H1 (cell line): ENCODE measurements around the gene NODAL. TPM values are rescaled to one million over a fixed set of nuclear protein-coding genes. Genes with fewer than 3 reads are reported as not detected.

Experiments used
- CTCF ChIA-PET: fragments of 300-600 bp; sonication (Branson Sonifier 250); formaldehyde crosslinking; loops from one replicate; lab custom pipeline; 2021; ENCODE audit not compliant: partially characterized antibody; lab: Charles Lee
- POLR2A ChIA-PET: fragments of 300-600 bp; sonication (Branson Sonifier 250); formaldehyde crosslinking; loops from one replicate; lab custom pipeline; 2021; ENCODE audit warnings: inconsistent platforms; ENCODE audit not compliant: partially characterized antibody; lab: Charles Lee
- DNase-seq, 2 experiments: peaks; one replicate each; pipeline versions ENCODE4 v3.0.0 to v3.0.0-alpha.2; 2010 to 2022; ENCODE audit warnings: low spot score in 2 of 2, low read depth in 1 of 2, mixed read lengths in 1 of 2
- FAIRE-seq: peaks from 2 replicates; lab custom pipeline; 2011; peaks lifted over from hg19 to GRCh38; lab: Jason Lieb, UNC
- H2AFZ ChIP-seq: 2 replicates; pipeline ENCODE4 v1.8.1; 2012; ENCODE audit warnings: low read length, inconsistent platforms
- H2AK5ac ChIP-seq: 2 replicates; pipeline ENCODE4 v1.6.1; 2013; ENCODE audit warnings: low read depth, low read length
- H2BK120ac ChIP-seq: replicated peaks from 2 replicates; pipeline ENCODE3; 2013; ENCODE audit warnings: low read depth, low read length, inconsistent platforms
- H2BK12ac ChIP-seq: 2 replicates; pipeline ENCODE4 v1.6.1; 2013; ENCODE audit warnings: low read depth, low read length
- H2BK15ac ChIP-seq: 2 replicates; pipeline ENCODE4 v1.6.1; 2013; ENCODE audit warnings: low read length
- H2BK20ac ChIP-seq: 2 replicates; pipeline ENCODE4 v1.6.1; 2013; ENCODE audit warnings: low read length
- H2BK5ac ChIP-seq: 2 replicates; pipeline ENCODE4 v1.6.1; 2013; ENCODE audit warnings: low read depth, low read length
- H3K14ac ChIP-seq: 2 replicates; pipeline ENCODE4 v1.6.1; 2013; ENCODE audit warnings: inconsistent platforms; ENCODE audit not compliant: insufficient read length
- H3K18ac ChIP-seq: 2 replicates; pipeline ENCODE4 v1.6.1; 2013; ENCODE audit warnings: low read length; ENCODE audit errors: extremely low read depth
- H3K23ac ChIP-seq: 2 replicates; pipeline ENCODE4 v1.6.1; 2013; ENCODE audit warnings: inconsistent platforms; ENCODE audit not compliant: insufficient read length
- H3K23me2 ChIP-seq: 2 replicates; pipeline ENCODE4 v1.6.1; 2013; ENCODE audit warnings: low read depth, low read length
- H3K27ac ChIP-seq: 2 replicates; pipeline ENCODE4 v1.6.1; 2011; ENCODE audit warnings: low read depth, low read length, inconsistent platforms
- H3K27me3 ChIP-seq, 4 experiments: replicated peaks in 1 of 4; 1 replicate in 1 of 4; 2 replicates in 3 of 4; pipeline versions ENCODE4 v1.6.1 to v1.8.1; 2011 to 2013; ENCODE audit warnings: low read length in 3 of 4, mild to moderate bottlenecking in 3 of 4, inconsistent platforms in 2 of 4, mixed read lengths in 2 of 4, moderate library complexity in 1 of 4; ENCODE audit not compliant: control insufficient read depth in 3 of 4, insufficient read depth in 3 of 4; ENCODE audit errors: extremely low read depth in 1 of 4
- H3K36me3 ChIP-seq, 4 experiments: 2 replicates each; pipeline versions ENCODE4 v1.6.1 to v1.8.1; 2011 to 2013; ENCODE audit warnings: mild to moderate bottlenecking in 4 of 4, low read length in 3 of 4, moderate library complexity in 2 of 4, control low read depth in 1 of 4, inconsistent platforms in 1 of 4; ENCODE audit not compliant: insufficient read depth in 4 of 4, control insufficient read depth in 2 of 4
- H3K4ac ChIP-seq: replicated peaks from 2 replicates; pipeline ENCODE3; 2013; ENCODE audit warnings: low read length, low read depth, mixed read lengths, inconsistent platforms; ENCODE audit not compliant: insufficient read length
- H3K4me1 ChIP-seq, 4 experiments: replicated peaks in 1 of 4; 1 replicate in 1 of 4; 2 replicates in 3 of 4; pipeline versions ENCODE4 v1.6.1 to v1.8.1; 2011 to 2013; ENCODE audit warnings: low read length in 3 of 4, inconsistent platforms in 2 of 4, mixed read lengths in 1 of 4; ENCODE audit not compliant: insufficient read depth in 4 of 4, control insufficient read depth in 3 of 4
- H3K4me2 ChIP-seq, 2 experiments: 2 replicates each; pipeline versions ENCODE4 v1.6.1 to v1.8.1; 2011 to 2013; ENCODE audit warnings: low read depth in 2 of 2, low read length in 2 of 2, control low read depth in 1 of 2, inconsistent platforms in 1 of 2, mild to moderate bottlenecking in 1 of 2; ENCODE audit not compliant: insufficient read depth in 1 of 2
- H3K4me3 ChIP-seq, 4 experiments: fragments of 200-600, 300-600 bp in 1 of 4; sonication (generic), shearing (Covaris generic), sonication (Bioruptor Twin) in 1 of 4; 2 replicates each; pipeline versions ENCODE4 v1.5.1 to v1.8.1; 2011 to 2016; ENCODE audit warnings: low read length in 4 of 4, low read depth in 3 of 4, control low read depth in 2 of 4, inconsistent platforms in 2 of 4, mild to moderate bottlenecking in 2 of 4, mixed read lengths in 1 of 4, moderate library complexity in 1 of 4; ENCODE audit not compliant: insufficient read depth in 2 of 4; ENCODE audit errors: extremely low read depth in 1 of 4
- H3K56ac ChIP-seq: replicated peaks from 2 replicates; pipeline ENCODE3; 2013; ENCODE audit warnings: low read depth, mild to moderate bottlenecking, mixed read lengths, low read length, inconsistent platforms; ENCODE audit not compliant: insufficient read length
- H3K79me1 ChIP-seq: 2 replicates; pipeline ENCODE4 v1.6.1; 2013; ENCODE audit warnings: low read depth, low read length, control low read depth
- H3K79me2 ChIP-seq, 2 experiments: 2 replicates each; pipeline versions ENCODE4 v1.6.1 to v1.8.1; 2012 to 2013; ENCODE audit warnings: low read length in 2 of 2, mild to moderate bottlenecking in 2 of 2, inconsistent platforms in 1 of 2; ENCODE audit not compliant: insufficient read depth in 2 of 2, control insufficient read depth in 1 of 2
- H3K9ac ChIP-seq, 4 experiments: replicated peaks in 1 of 4; 1 replicate in 1 of 4; 2 replicates in 3 of 4; pipeline versions ENCODE4 v1.6.1 to v1.8.1; 2011 to 2013; ENCODE audit warnings: low read depth in 3 of 4, low read length in 3 of 4, control low read depth in 2 of 4, mild to moderate bottlenecking in 2 of 4, moderate library complexity in 2 of 4, inconsistent platforms in 1 of 4; ENCODE audit errors: extremely low read depth in 1 of 4
- H3K9me3 ChIP-seq, 2 experiments: 2 replicates each; pipeline versions ENCODE4 v1.6.1 to v1.8.1; 2012 to 2013; ENCODE audit warnings: mild to moderate bottlenecking in 2 of 2, moderate library complexity in 2 of 2, control low read depth in 1 of 2, inconsistent platforms in 1 of 2, low read depth in 1 of 2, low read length in 1 of 2, mixed read lengths in 1 of 2; ENCODE audit not compliant: insufficient read depth in 2 of 2
- H4K20me1 ChIP-seq, 2 experiments: replicated peaks in 1 of 2; 2 replicates each; pipeline versions ENCODE3 to v1.8.1; 2011 to 2013; ENCODE audit warnings: inconsistent platforms in 2 of 2, low read length in 2 of 2, mild to moderate bottlenecking in 1 of 2; ENCODE audit not compliant: insufficient read depth in 2 of 2, control insufficient read depth in 1 of 2
- H4K5ac ChIP-seq: 2 replicates; pipeline ENCODE4 v1.6.1; 2013; ENCODE audit warnings: low read length, low read depth, mixed read lengths, inconsistent platforms; ENCODE audit not compliant: insufficient read length
- H4K8ac ChIP-seq: 2 replicates; pipeline ENCODE4 v1.8.0; 2013; ENCODE audit warnings: mild to moderate bottlenecking, moderate library complexity, low read length, inconsistent platforms; ENCODE audit not compliant: insufficient read depth; ENCODE audit errors: extremely low read depth
- H4K91ac ChIP-seq: replicated peaks from 2 replicates; pipeline ENCODE3; 2013; ENCODE audit warnings: low read length, mixed read lengths, inconsistent platforms; ENCODE audit not compliant: insufficient read length
- ATF3 ChIP-seq: IDR thresholded peaks from 2 replicates; pipeline ENCODE4 v1.6.1; 2011; ENCODE audit warnings: low read depth, mild to moderate bottlenecking, low read length; ENCODE audit not compliant: insufficient read depth
- CTBP2 ChIP-seq: IDR thresholded peaks from 2 replicates; pipeline ENCODE4 v1.7.0; 2011; ENCODE audit warnings: borderline replicate concordance, mild to moderate bottlenecking, moderate library complexity, mixed read lengths, low read length; ENCODE audit not compliant: insufficient read depth, insufficient read length
- FOSL1 ChIP-seq: IDR thresholded peaks from 2 replicates; pipeline ENCODE4 v1.6.1; 2011; ENCODE audit warnings: mild to moderate bottlenecking, low read depth, low read length, moderate library complexity; ENCODE audit not compliant: insufficient read depth
- NANOG ChIP-seq: IDR thresholded peaks from 2 replicates; pipeline ENCODE4 v1.6.1; 2011; ENCODE audit warnings: low read length, low read depth, mild to moderate bottlenecking, inconsistent platforms; ENCODE audit not compliant: insufficient read depth, poor library complexity, severe bottlenecking
- RXRA ChIP-seq: IDR thresholded peaks from 2 replicates; pipeline ENCODE4 v1.6.1; 2011; ENCODE audit warnings: low read depth, mild to moderate bottlenecking, low read length, moderate library complexity; ENCODE audit not compliant: insufficient read depth
- YY1 ChIP-seq: IDR thresholded peaks from 2 replicates; pipeline ENCODE4 v1.6.1; 2011; ENCODE audit warnings: low read depth, mild to moderate bottlenecking, low read length
- WGBS, 2 experiments: shearing (Covaris generic) in 1 of 2; methylation state at CpG; one replicate each; pipeline versions ENCODE4 v1.1.6 to v1.1.7; 2013 to 2015; ENCODE audit warnings: low lambda C conversion rate in 2 of 2, mixed read lengths in 2 of 2, inconsistent platforms in 1 of 2, low coverage in 1 of 2, missing lambda C conversion rate in 1 of 2; ENCODE audit not compliant: insufficient replicate concordance in 2 of 2, insufficient coverage in 1 of 2, insufficient read length in 1 of 2; ENCODE audit errors: extremely low coverage in 1 of 2, missing lambda C conversion rate in 1 of 2; 5-methylcytosine and 5-hydroxymethylcytosine counted together
- polyA plus RNA-seq, 7 experiments: library from polyadenylated mRNA; depleted of rRNA in 3 of 7; stranded (reverse) in 5 of 7; unstranded in 2 of 7; fragments of >200 nt in 5 of 7; fragments of 200-250 nt in 2 of 7; gene quantifications; 1 replicate in 5 of 7; 2 replicates in 1 of 7; 4 replicates in 1 of 7; pipeline versions ENCODE4 v1.2.1 to v1.2.3, GENCODE V29; 2011 to 2013; ENCODE audit warnings: missing spikeins in 2 of 7, mixed read lengths in 2 of 7
- total RNA-seq: library from RNA; stranded (reverse); fragmentation: NEBNext Ultra II Directional; extraction: Animal tissue kit (Norgen Biotek cat#: 25700); gene quantifications from 2 replicates; pipeline ENCODE4 v1.2.1, GENCODE V29; 2021

Gene NODAL
- total and polyA plus RNA-seq, 2 of the 8 experiments (the other 6 are each of a cell fraction or from before 2014, with no cell fraction given): 2.0 to 7.3 TPM

- FAIRE-seq (no peak), DNase-seq (no peak)
- Histone ChIP-seq H3K36me3 (peaks cover 8 to 88% (median 42%) of the 10 kb centered on the region in 4 experiments; a peak in 7 of 8 replicates), H3K4me2 (no peak overlapping the region), H2BK12ac (no peak overlapping the region), H3K18ac (no peak overlapping the region), H3K9me3 (no peaks in the 10 kb centered on the region), H2BK5ac (no peak overlapping the region), H4K5ac (no peak overlapping the region), H2AK5ac (no peak overlapping the region), H2BK20ac (no peak overlapping the region), H3K79me2 (no peaks in the 10 kb centered on the region; a peak in 1 of 4 replicates), H3K23me2 (no peaks in the 10 kb centered on the region), H2AFZ (no peak overlapping the region), H3K79me1 (peaks cover 3% of the 10 kb centered on the region; the same call in 1 of the 2 replicates), H3K4me3 (no peak overlapping the region), H4K8ac (no peak overlapping the region), H2BK15ac (no peak overlapping the region), H3K4ac (no peak overlapping the region), H3K9ac (no peak overlapping the region), H2BK120ac (no peak overlapping the region), H4K91ac (no peak overlapping the region), H3K27me3 (no peaks in the 10 kb centered on the region), H3K23ac (no peak overlapping the region), H3K14ac (no peak overlapping the region), H3K27ac (no peak overlapping the region), H3K56ac (no peak overlapping the region), H3K4me1 (peaks cover 0 to 2% (median 0%) of the 10 kb centered on the region in 4 experiments; a peak in 3 of 7 replicates), H4K20me1 (peaks cover 0 to 4% of the 10 kb centered on the region in 2 experiments)
- TF ChIP-seq CTBP2: no peak
- no peak for TF ChIP-seq FOSL1
- TF ChIP-seq YY1: no peak
- TF ChIP-seq NANOG: no peak
- TF ChIP-seq RXRA: no peak
- TF ChIP-seq ATF3: no peak
- ChIA-PET CTCF (interaction anchor here (0.7 to 1.9 kb wide), 10 partner anchors 10 to 114 kb away, joined by 3 to 9 read pairs (median 3); no protein-coding TSS in a partner anchor), POLR2A (interaction anchor here (1.0 to 1.7 kb wide), 5 partner anchors 15 to 31 kb away, joined by 3 to 6 read pairs (median 5); partner anchors contain the start of gene EIF4EBP2)
- 89% methylated on average over 3 of the region's 3 CpGs; no CpG with 5 or more reads in 1 of the 2 experiments for WGBS, 2 experiments
These were observed 17.2 kb downstream of the NODAL start for GRCh38 chr10:70424320-70424719.
